Peyer's patch (tissue), 4 donors: ENCODE results near the gene PTGFRN. TPM values are rescaled to one million over a fixed set of nuclear protein-coding genes. Genes with fewer than 3 reads are reported as not detected.

Experiments used
- DNase-seq, 3 donors: peaks; one replicate each; pipeline ENCODE4 v3.0.0-alpha.2; 2017 to 2019
- H3K27ac ChIP-seq, 4 donors: fragments of 200-600 bp; sonication (generic); one replicate each; pipeline ENCODE4 v1.5.1; 2016 to 2019
- H3K27me3 ChIP-seq, 2 donors: fragments of 200-600 bp; sonication (generic); one replicate each; pipeline ENCODE4 v1.5.1; 2019
- H3K36me3 ChIP-seq, 3 donors: fragments of 200-600 bp; sonication (generic); one replicate each; pipeline ENCODE4 v1.5.1; 2016 to 2019
- H3K4me1 ChIP-seq, 4 donors: fragments of 200-600 bp; sonication (generic); one replicate each; pipeline ENCODE4 v1.5.1; 2016 to 2019
- H3K4me3 ChIP-seq, 4 donors: fragments of 200-600 bp; sonication (generic); 1 replicate in 3 of 4; 2 replicates in 1 of 4; pipeline ENCODE4 v1.5.1; 2016 to 2019; ENCODE audit warnings: mild to moderate bottlenecking in 1 of 4
- H3K9me3 ChIP-seq, 4 donors: fragments of 200-600 bp; sonication (generic); one replicate each; pipeline ENCODE4 v1.5.1; 2016 to 2019; ENCODE audit warnings: mild to moderate bottlenecking in 1 of 4
- POLR2A ChIP-seq, 2 donors: fragments of 450-650 bp; IDR thresholded peaks; one replicate each; pipeline ENCODE4 v1.5.1; 2017; ENCODE audit warnings: antibody characterized with exemption in 2 of 2, mild to moderate bottlenecking in 2 of 2, moderate library complexity in 2 of 2
- total RNA-seq, 4 donors: library from RNA; depleted of rRNA; stranded (reverse); fragments of >200 nt; gene quantifications; one replicate each; pipeline ENCODE4 v1.1.0, GENCODE V29; 2016
- TF ChIP-seq, protein P1 (sequence below), 6 experiments: fragments of 450-650 bp in 4 of 6; fragments of 200-600 bp in 2 of 6; sonication (generic) in 1 of 6; IDR thresholded peaks; one replicate each; pipeline ENCODE4 v1.5.1; 2017 to 2019; ENCODE audit warnings: antibody characterized with exemption in 6 of 6, mild to moderate bottlenecking in 3 of 6, moderate library complexity in 1 of 6

PTGFRN gene
- total RNA-seq, 4 donors from 2014 or later, result 20.6 to 66.6 (median 54.3) TPM

DNA sequence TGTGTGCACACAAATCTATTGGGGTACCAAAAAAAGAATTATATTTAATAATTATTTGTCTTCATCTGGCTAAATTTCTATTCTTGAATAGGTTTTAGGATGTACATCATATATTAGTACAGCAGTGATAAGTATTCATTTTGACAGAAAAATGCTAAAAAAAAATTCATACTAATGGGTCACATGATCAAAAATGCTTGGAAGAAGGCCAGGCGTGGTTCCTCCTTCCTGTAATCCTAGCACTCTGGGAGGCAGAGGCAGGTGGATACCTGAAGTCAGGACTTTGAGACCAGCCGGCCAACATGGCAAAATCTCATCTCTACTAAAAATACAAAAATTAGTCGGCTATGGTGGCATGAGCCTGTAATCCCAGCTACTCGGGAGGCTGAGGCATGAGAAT is 26.9 kb upstream of the PTGFRN start:
- H3K4me3 ChIP-seq, result no peak overlapping the region
- H3K9me3 ChIP-seq, result no peaks in the 10 kb centered on the region
- peaks cover 0 to 10% (median 3%) of the 10 kb centered on the region in 4 donors for H3K4me1 ChIP-seq
- H3K27ac ChIP-seq, result no peak overlapping the region
- H3K36me3 ChIP-seq, result no peaks in the 10 kb centered on the region
- TF ChIP-seq POLR2A (IDR thresholded peaks at IDR 0.05), result no peak
- H3K27me3 ChIP-seq, result no peaks in the 10 kb centered on the region
- DNase-seq, result no peak

DNA sequence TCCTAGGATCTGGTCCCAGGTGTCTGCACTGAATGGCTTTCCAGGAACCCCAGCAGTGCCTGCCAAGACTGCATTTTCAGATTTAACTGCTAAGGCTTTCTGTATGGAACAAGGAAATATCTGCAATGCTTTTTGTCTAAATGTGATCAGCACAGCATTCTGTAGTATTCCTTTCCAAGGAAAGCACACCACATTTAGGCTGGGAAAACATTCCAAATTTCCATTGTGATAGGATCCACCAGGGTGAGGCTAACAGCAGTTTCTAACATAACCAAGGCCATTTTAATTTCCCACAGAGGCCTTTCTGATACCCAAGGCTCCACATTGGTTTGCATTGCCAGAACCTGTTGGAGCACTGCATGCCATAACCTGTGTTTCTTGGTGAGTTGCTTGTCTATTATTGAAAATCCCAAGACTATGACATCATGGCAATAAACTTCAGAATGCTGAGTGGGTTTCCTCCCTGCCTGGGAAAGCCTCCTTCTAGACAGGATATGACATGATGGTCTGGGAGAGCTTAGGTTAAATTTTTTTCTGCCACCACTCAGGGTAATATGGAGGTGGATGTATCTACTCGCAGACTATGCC is 23.3 kb upstream of the PTGFRN start:
- DNase-seq, result no peak
- H3K4me1 ChIP-seq, result no peaks in the 10 kb centered on the region
- H3K27me3 ChIP-seq, result no peaks in the 10 kb centered on the region
- H3K36me3 ChIP-seq, result no peaks in the 10 kb centered on the region
- TF ChIP-seq POLR2A (IDR thresholded peaks at IDR 0.05), result no peak
- TF ChIP-seq, protein P1, sequence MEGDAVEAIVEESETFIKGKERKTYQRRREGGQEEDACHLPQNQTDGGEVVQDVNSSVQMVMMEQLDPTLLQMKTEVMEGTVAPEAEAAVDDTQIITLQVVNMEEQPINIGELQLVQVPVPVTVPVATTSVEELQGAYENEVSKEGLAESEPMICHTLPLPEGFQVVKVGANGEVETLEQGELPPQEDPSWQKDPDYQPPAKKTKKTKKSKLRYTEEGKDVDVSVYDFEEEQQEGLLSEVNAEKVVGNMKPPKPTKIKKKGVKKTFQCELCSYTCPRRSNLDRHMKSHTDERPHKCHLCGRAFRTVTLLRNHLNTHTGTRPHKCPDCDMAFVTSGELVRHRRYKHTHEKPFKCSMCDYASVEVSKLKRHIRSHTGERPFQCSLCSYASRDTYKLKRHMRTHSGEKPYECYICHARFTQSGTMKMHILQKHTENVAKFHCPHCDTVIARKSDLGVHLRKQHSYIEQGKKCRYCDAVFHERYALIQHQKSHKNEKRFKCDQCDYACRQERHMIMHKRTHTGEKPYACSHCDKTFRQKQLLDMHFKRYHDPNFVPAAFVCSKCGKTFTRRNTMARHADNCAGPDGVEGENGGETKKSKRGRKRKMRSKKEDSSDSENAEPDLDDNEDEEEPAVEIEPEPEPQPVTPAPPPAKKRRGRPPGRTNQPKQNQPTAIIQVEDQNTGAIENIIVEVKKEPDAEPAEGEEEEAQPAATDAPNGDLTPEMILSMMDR (IDR thresholded peaks at IDR 0.05), result no peak
- no peak overlapping the region for H3K27ac ChIP-seq
- no peaks in the 10 kb centered on the region for H3K9me3 ChIP-seq
- H3K4me3 ChIP-seq, result no peak overlapping the region

DNA sequence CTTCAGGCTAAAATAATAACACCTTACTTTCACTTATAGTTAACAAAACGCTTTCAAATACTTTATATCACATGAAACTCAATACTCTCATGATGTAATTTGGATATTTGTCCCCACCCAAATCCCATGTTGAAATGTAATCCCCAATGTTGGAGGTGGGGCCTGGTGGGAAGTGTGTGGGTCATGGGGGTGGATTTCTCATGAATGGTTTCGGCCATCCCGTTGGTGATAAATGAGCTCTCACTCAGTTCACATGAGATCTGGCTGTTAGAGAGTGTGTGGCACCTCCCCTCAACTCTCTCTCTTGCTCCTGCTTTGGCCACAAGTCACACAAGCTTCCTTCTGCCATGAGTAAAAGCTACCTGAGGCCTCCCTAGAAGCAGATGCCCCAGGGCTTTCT is 22.5 kb upstream of the PTGFRN start:
- no peaks in the 10 kb centered on the region for H3K9me3 ChIP-seq
- DNase-seq, result no peak
- no peak for TF ChIP-seq POLR2A (IDR thresholded peaks at IDR 0.05)
- TF ChIP-seq, protein P1 (IDR thresholded peaks at IDR 0.05), result no peak
- H3K27me3 ChIP-seq, result no peaks in the 10 kb centered on the region
- H3K4me1 ChIP-seq, result no peaks in the 10 kb centered on the region
- H3K27ac ChIP-seq, result no peak overlapping the region
- no peaks in the 10 kb centered on the region for H3K36me3 ChIP-seq
- no peak overlapping the region for H3K4me3 ChIP-seq

DNA sequence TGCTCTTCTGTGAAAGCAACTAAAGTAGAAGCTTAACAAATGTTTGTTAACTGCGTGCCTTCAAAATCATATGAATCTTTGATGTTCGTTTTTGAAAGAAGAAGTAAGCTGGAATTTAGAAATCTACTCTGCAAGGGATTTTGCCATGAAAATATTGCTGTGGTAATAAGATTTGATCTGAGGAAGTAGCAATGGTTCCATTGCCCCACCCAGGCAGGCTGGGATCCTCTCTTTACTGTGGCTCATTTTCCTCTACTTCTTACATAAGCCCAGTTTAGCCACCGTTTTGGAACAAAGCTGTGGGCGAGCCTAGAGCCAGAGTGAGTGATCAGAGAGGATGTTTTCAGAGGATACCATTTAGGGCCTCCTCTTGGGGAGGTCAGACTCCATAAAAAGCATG is 20.3 kb upstream of the PTGFRN start:
- TF ChIP-seq, protein P1 (IDR thresholded peaks at IDR 0.05), result no peak
- no peak for TF ChIP-seq POLR2A (IDR thresholded peaks at IDR 0.05)
- Histone ChIP-seq H3K36me3 (no peaks in the 10 kb centered on the region), H3K27ac (no peak overlapping the region), H3K27me3 (no peaks in the 10 kb centered on the region), H3K4me3 (no peak overlapping the region), H3K4me1 (no peaks in the 10 kb centered on the region), H3K9me3 (no peaks in the 10 kb centered on the region)
- DNase-seq, result no peak

DNA sequence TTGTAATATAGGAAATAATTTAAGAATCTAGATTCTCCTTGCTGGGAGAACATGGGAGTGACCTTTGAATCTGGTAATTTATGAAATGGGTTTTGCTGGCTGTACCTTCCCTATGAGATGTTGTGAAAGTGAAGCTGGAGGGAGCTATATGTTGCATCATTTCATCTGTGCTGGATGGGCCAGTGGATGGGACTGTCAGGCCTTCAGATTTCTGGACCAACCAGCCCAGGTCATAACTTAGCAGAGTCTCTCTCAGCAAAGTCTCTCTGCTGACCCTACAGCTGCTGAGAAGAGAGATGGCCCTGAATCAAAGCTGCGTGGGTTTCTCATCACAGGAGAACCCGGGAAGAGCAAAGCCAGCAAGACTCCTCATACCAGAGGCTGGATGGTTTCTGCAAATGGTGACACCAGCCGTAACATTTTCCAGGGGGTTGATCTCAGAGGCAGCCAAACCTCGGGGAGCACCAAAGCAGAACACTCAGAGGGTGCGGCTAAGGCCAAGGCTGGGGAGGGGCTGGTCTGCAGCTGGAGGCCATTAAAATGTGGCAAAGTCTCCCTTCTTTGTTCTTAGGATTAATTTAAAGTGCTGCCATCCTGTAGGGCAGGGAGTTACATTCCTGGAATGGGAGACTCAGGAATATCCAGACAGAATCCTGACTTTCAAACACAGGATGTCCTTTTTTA is 18.2 kb upstream of the PTGFRN start:
- TF ChIP-seq POLR2A (IDR thresholded peaks at IDR 0.05), result no peak
- TF ChIP-seq, protein P1 (IDR thresholded peaks at IDR 0.05), result no peak
- no peak overlapping the region for H3K4me3 ChIP-seq
- H3K27ac ChIP-seq, result no peak overlapping the region
- H3K27me3 ChIP-seq, result no peaks in the 10 kb centered on the region
- no peaks in the 10 kb centered on the region for H3K9me3 ChIP-seq
- H3K36me3 ChIP-seq, result no peaks in the 10 kb centered on the region
- DNase-seq, result no peak
- H3K4me1 ChIP-seq, result no peaks in the 10 kb centered on the region

DNA sequence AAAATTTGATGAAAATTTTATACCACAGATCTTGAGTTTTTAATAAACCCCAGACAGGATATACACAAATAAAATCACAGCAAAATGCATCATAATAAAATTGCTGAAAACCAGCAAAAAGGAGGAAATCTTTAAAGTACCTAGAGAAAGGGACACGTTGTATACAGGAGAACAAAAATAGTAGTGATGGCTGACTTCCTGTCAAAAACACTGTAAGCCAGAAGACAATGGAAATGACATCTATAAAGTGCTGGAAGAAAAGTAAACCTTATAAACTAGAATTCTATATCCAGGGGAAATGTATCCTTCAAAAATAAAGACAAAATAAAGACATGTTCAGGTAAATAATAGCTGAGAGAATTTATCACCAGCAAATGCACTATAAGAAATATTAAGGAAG is 14.6 kb upstream of the PTGFRN start:
- no peak for TF ChIP-seq POLR2A (IDR thresholded peaks at IDR 0.05)
- TF ChIP-seq, protein P1 (IDR thresholded peaks at IDR 0.05), result no peak

More for the DNA sequence above, 14.6 kb upstream of the PTGFRN start:
- H3K27me3 ChIP-seq, result no peaks in the 10 kb centered on the region
- no peaks in the 10 kb centered on the region for H3K9me3 ChIP-seq
- H3K4me3 ChIP-seq, result no peak overlapping the region
- H3K4me1 ChIP-seq, result no peaks in the 10 kb centered on the region
- no peak overlapping the region for H3K27ac ChIP-seq
- no peak for DNase-seq
- no peaks in the 10 kb centered on the region for H3K36me3 ChIP-seq
